Hepatocyte (in vitro differentiated cells): ENCODE measurements around the gene SWAP70.

ENCODE experiments used
- EZH2 ChIP-seq: fragments of 200-600 bp; sonication (generic); IDR thresholded peaks from 2 replicates; pipeline ENCODE4 v1.6.1; 2016; ENCODE audit warnings: antibody characterized with exemption, mild to moderate bottlenecking, borderline replicate concordance
- EZH2phosphoT487 ChIP-seq: fragments of 200-600 bp; sonication (generic); IDR thresholded peaks from one replicate; pipeline ENCODE4 v1.6.1; 2018; ENCODE audit warnings: antibody characterized with exemption, mild to moderate bottlenecking, low read depth, moderate library complexity; ENCODE audit not compliant: unreplicated experiment, severe bottlenecking
- TF ChIP-seq, protein P1 (sequence below): fragments of 200-600 bp; sonication (generic); IDR thresholded peaks from 2 replicates; pipeline ENCODE4 v1.5.1; 2016; ENCODE audit warnings: antibody characterized with exemption, mild to moderate bottlenecking; ENCODE audit not compliant: poor library complexity

DNA sequence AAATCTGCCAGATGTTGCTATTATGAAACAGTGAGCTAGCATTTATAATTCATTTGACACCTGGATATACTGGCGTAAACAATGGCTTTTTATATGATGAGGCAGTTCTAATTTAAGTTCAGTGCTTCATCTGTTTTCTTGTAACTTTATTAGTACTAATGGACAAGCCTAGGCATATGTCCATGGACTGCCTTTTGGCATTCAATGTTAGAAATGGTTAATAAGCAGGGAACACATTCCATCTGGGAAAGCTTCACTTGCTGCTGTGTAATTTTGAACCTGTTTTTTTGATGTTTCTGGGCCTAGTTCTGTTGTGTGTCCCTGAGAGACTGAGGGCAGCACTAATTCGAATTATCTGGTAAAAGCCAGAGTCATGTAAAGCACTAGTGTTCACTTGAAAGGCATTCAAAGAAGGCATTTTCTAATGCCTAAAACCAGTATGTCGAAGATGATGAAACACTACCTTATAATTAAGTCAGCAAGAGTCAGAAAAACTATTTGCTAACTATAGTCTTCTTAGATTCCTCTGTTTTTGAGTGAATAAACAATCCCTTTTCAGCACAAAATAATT is 138.5 kb downstream of the SWAP70 start:
- TF ChIP-seq, protein P1, sequence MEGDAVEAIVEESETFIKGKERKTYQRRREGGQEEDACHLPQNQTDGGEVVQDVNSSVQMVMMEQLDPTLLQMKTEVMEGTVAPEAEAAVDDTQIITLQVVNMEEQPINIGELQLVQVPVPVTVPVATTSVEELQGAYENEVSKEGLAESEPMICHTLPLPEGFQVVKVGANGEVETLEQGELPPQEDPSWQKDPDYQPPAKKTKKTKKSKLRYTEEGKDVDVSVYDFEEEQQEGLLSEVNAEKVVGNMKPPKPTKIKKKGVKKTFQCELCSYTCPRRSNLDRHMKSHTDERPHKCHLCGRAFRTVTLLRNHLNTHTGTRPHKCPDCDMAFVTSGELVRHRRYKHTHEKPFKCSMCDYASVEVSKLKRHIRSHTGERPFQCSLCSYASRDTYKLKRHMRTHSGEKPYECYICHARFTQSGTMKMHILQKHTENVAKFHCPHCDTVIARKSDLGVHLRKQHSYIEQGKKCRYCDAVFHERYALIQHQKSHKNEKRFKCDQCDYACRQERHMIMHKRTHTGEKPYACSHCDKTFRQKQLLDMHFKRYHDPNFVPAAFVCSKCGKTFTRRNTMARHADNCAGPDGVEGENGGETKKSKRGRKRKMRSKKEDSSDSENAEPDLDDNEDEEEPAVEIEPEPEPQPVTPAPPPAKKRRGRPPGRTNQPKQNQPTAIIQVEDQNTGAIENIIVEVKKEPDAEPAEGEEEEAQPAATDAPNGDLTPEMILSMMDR: no peak
- TF ChIP-seq EZH2 (no peak), EZH2phosphoT487 (no peak)
